ENCODE results near the gene IQCH. TPM values are rescaled to one million over a fixed set of nuclear protein-coding genes. Genes with fewer than 3 reads are reported as not detected.

The IQCH gene
- 1.00 and 2.0 TPM in 2 replicates for total RNA-seq (ENCODE audit: low replicate concordance)
- long read RNA-seq, partial matches to known transcripts: 1 of 8 reads
- long read RNA-seq, other reads (novel, unspliced or antisense): 6 of 8 reads

DNA sequence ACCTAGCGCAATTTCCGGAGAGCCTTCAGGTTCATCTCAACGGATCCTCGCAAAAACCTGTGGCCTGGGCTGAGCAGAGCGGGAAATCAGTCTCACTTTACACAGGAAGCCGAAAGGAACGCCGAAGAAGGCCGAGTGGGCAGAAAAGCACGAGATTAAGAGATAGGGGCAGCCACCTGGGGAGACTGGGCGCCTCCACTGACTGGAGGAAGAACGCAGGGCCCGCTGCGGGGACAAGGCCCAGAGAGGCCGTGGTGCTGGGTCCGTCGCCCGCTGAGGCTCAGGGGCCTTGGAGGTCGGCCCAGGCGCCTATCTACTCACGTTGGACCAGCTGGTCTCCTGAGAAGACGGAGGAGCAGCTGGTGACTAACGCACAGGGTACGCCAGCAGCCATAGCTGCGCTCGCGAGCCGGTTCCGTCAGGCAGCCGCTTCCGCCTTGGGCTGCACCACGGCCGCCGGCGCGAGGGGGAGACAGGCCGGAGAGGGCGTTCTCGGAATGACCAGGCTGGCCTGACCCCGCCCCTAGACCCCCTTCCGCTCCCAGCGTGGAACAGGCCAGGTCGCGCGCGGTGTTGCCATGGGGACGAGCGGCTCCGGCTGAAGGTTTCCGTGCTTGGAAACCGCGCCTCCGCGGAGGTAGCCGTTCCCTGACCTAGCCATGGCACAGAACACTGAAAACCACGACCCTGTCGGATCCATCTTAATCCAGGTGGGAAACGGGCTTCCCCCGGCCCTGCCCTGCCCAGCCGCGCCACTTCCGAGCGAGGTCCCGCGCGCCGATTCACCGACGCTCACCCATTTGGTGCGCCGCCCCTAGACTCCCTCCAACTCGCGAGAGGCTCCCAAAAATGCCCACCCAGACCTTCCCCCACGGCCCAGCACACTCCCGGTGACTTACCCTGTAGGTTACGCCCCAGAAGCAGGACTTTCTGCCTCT, at the start of gene IQCH, which contains the start of gene AAGAB:
Gene IQCH (plus strand): TSS at position 549 of the 938 bp plus-strand sequence. CDS start 111 bp downstream, at position 660.
Gene AAGAB (minus strand): TSS at position 424 of the 938 bp plus-strand sequence. CDS start 30 bp downstream, at position 394.
- DNase-seq (ENCODE audit: extremely low spot score, unreplicated experiment): peak; percentile 100
- H3K27me3 Mint-ChIP-seq: no peaks in the 10 kb centered on the region
- peak within 1 kb of the TSS; percentile 100 for H3K4me3 Mint-ChIP-seq
- no peaks in the 10 kb centered on the region for H3K9me3 Mint-ChIP-seq
- no peak for TF ChIP-seq CTCF (conservative IDR thresholded peaks at IDR 0.05)
- H3K4me1 Mint-ChIP-seq (ENCODE audit: unreplicated experiment): peaks cover 15% of the 10 kb centered on the region
- H3K36me3 Mint-ChIP-seq: peaks cover 2% of the 10 kb centered on the region
- peak within 1 kb of the TSS; percentile 96 for H3K27ac Mint-ChIP-seq

GRCh38 chr15:67207555-67208207, 46.9 kb upstream of the IQCH start:
- Mint-ChIP-seq H3K4me1 (ENCODE audit: unreplicated experiment) (peaks cover 3% of the 10 kb centered on the region), H3K27ac (no peak overlapping the region)

GRCh38 chr15:67208396-67208795, 46.2 kb upstream of the IQCH start:
- Mint-ChIP-seq H3K4me1 (ENCODE audit: unreplicated experiment) (peaks cover 5% of the 10 kb centered on the region), H3K27ac (no peak overlapping the region), H3K36me3 (peaks cover 19% of the 10 kb centered on the region), H3K4me3 (no peak overlapping the region), H3K9me3 (no peaks in the 10 kb centered on the region), H3K27me3 (no peaks in the 10 kb centered on the region)
- no peak for DNase-seq (ENCODE audit: extremely low spot score, unreplicated experiment)
- TF ChIP-seq CTCF (conservative IDR thresholded peaks at IDR 0.05): no peak

More at GRCh38 chr15:67207555-67208207, 46.9 kb upstream of the IQCH start:
- DNase-seq (ENCODE audit: extremely low spot score, unreplicated experiment): no peak
- Mint-ChIP-seq H3K4me3 (no peak overlapping the region), H3K9me3 (no peaks in the 10 kb centered on the region), H3K36me3 (peaks cover 19% of the 10 kb centered on the region), H3K27me3 (no peaks in the 10 kb centered on the region)
- no peak for TF ChIP-seq CTCF (conservative IDR thresholded peaks at IDR 0.05)

DNA sequence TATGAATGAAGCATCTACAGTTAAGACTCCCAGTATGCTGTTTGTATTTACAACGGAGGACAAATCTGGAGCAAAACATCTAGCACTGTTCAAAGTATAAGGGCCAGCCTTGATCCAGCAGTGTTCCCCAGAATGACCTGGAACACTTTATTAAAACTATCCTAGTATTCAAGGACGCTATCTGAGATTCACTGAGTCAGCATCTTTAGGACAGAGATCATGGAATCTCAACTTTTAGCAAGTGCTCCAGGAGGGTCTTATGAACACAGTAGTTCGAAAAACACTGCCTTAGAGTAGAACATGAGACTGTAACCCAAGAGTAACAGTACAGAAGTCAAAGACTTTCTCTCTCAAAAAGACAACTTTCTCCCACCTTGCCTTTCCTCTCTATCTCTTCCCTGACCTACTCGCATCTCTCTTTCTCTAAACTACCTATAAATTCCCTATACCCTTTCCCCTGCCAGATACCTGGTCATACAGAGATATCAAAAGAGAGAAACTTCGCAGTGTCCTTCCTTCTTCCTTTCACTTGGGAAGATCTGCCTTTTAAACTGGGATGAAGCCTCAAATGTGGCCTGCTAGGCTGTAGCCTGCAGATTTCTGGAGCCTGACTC, 43.9 kb upstream of the IQCH start:
- DNase-seq (ENCODE audit: extremely low spot score, unreplicated experiment): no peak
- Mint-ChIP-seq H3K4me1 (ENCODE audit: unreplicated experiment) (peaks cover 5% of the 10 kb centered on the region), H3K27me3 (no peaks in the 10 kb centered on the region), H3K27ac (peak overlapping the region; percentile 63), H3K4me3 (no peak overlapping the region), H3K9me3 (no peaks in the 10 kb centered on the region), H3K36me3 (peaks cover 10% of the 10 kb centered on the region)
- no peak for TF ChIP-seq CTCF (conservative IDR thresholded peaks at IDR 0.05)

DNA sequence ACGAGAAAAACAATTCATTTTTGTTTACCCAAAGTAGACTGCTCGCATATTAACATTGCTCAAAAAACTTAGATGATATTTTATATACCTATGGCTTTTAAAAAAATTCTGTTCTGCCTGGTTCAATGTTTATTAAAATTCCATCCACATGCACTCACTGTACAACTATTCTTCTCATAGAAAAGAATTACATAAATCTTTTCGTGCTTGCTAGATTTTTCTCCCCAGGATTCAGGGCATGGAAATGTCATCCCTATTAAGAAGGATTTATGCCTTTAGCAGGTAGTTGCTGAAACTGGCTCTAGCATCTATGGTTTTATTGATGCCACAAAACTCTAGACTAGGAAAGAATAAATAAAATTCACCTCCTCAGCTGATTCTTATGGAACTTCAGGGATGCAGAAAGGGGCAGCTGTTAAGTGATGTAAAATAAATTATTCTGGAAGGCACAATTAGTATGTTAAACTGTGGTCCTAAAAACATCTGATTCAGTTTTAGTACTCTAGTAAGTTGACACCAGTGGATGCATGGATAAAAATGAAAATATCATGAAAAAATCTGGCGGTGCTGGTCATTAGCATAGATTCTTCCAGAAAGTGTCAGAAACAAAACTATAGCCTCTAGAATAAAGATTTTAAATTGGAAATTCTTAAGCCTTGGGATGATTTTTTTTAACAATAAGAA, 41.8 kb upstream of the IQCH start:
- Mint-ChIP-seq H3K4me3 (no peak overlapping the region), H3K36me3 (peaks cover 14% of the 10 kb centered on the region), H3K4me1 (ENCODE audit: unreplicated experiment) (peaks cover 5% of the 10 kb centered on the region), H3K9me3 (no peaks in the 10 kb centered on the region), H3K27me3 (no peaks in the 10 kb centered on the region), H3K27ac (no peak overlapping the region)
- no peak for DNase-seq (ENCODE audit: extremely low spot score, unreplicated experiment)
- TF ChIP-seq CTCF (conservative IDR thresholded peaks at IDR 0.05): no peak
